ENCODE measurements around the gene FNDC8. TPM values are rescaled to one million over a fixed set of nuclear protein-coding genes. Genes with fewer than 3 reads are reported as not detected.

FNDC8 gene
- total and polyA plus RNA-seq, 2 donors (not counting 1 experiment from before 2014, with no cell fraction given): not detected

- Histone ChIP-seq H3K4me3 (ENCODE audit: control extremely low read depth in 1 of 5, extremely low read depth in 1 of 5, insufficient read depth in 1 of 5, low read depth in 2 of 5, low read length in 4 of 5) (no peak overlapping the region), H4K20me1 (ENCODE audit: control insufficient read depth, insufficient read depth, low read length, poor library complexity, severe bottlenecking) (no peaks in the 10 kb centered on the region), H3K27me3 (replicated peaks in 1 of 4; ENCODE audit: control extremely low read depth in 1 of 4, control insufficient read depth in 3 of 4, insufficient read depth in 4 of 4, low read length in 3 of 4) (peaks cover 0 to 21% (median 9%) of the 10 kb centered on the region in 4 experiments), H3K4me2 (replicated peaks; ENCODE audit: low read depth, low read length, poor library complexity, severe bottlenecking) (no peak overlapping the region), H3K79me2 (ENCODE audit: control insufficient read depth, insufficient read depth, low read length) (no peaks in the 10 kb centered on the region), H3K9me3 (ENCODE audit: control extremely low read depth in 1 of 3, control insufficient read depth in 2 of 3, insufficient read depth in 1 of 3, low read length in 2 of 3) (no peaks in the 10 kb centered on the region), H3K9ac (ENCODE audit: low read length) (no peak overlapping the region), H2AFZ (ENCODE audit: insufficient read depth, low read depth, low read length, poor library complexity, severe bottlenecking) (no peak overlapping the region), H3K27ac (ENCODE audit: low read length in 2 of 2) (no peak overlapping the region), H3K4me1 (ENCODE audit: control insufficient read depth in 2 of 2, insufficient read depth in 2 of 2, low read length in 2 of 2) (no peaks in the 10 kb centered on the region), H3K36me3 (replicated peaks in 1 of 2; ENCODE audit: control extremely low read depth in 1 of 2, control insufficient read depth in 1 of 2, extremely low read depth in 1 of 2, insufficient read depth in 2 of 2, low read length in 1 of 2) (no peaks in the 10 kb centered on the region)
- H3K4me1 Mint-ChIP-seq: no peaks in the 10 kb centered on the region
- no CpG with 5 or more reads among the region's 7 CpGs for WGBS (ENCODE audit: insufficient coverage)
- TF ChIP-seq CTCF (IDR thresholded peaks at IDR 0.05): no peak
- no peak for TF ChIP-seq EZH2 (IDR thresholded peaks at IDR 0.05; ENCODE audit: borderline replicate concordance, insufficient read depth, low read depth, low read length, poor library complexity, severe bottlenecking)
- H3K27me3 Mint-ChIP-seq: peaks cover 53% of the 10 kb centered on the region
- no peak overlapping the region for H3K4me3 Mint-ChIP-seq
- ChIA-PET POLR2A (no interaction called here), CTCF (interaction anchor here (0.9 kb wide), 1 partner anchor 375 kb away, joined by 3 read pairs; no protein-coding TSS in a partner anchor)
- H3K27ac Mint-ChIP-seq: no peak overlapping the region
- ATAC-seq (ENCODE audit: low read depth) (no peak), DNase-seq (no peak)
- intact Hi-C loops (cut with micrococcal nuclease): no loop called here
- H3K9me3 Mint-ChIP-seq (ENCODE audit: insufficient read depth): no peaks in the 10 kb centered on the region
These were observed 42.5 kb downstream of the FNDC8 start for GRCh38 chr17:35163886-35164285.

- ChIA-PET POLR2A (no interaction called here), CTCF (interaction anchor here (0.9 kb wide), 1 partner anchor 375 kb away, joined by 3 read pairs; no protein-coding TSS in a partner anchor)
- Mint-ChIP-seq H3K9me3 (ENCODE audit: insufficient read depth) (no peaks in the 10 kb centered on the region), H3K4me1 (no peaks in the 10 kb centered on the region), H3K4me3 (no peak overlapping the region), H3K27me3 (peaks cover 51% of the 10 kb centered on the region), H3K27ac (no peak overlapping the region)
- Histone ChIP-seq H3K4me3 (ENCODE audit: control extremely low read depth in 1 of 5, extremely low read depth in 1 of 5, insufficient read depth in 1 of 5, low read depth in 2 of 5, low read length in 4 of 5) (no peak overlapping the region), H4K20me1 (ENCODE audit: control insufficient read depth, insufficient read depth, low read length, poor library complexity, severe bottlenecking) (no peaks in the 10 kb centered on the region), H3K4me2 (replicated peaks; ENCODE audit: low read depth, low read length, poor library complexity, severe bottlenecking) (no peak overlapping the region), H3K4me1 (ENCODE audit: control insufficient read depth in 2 of 2, insufficient read depth in 2 of 2, low read length in 2 of 2) (no peaks in the 10 kb centered on the region), H3K36me3 (replicated peaks in 1 of 2; ENCODE audit: control extremely low read depth in 1 of 2, control insufficient read depth in 1 of 2, extremely low read depth in 1 of 2, insufficient read depth in 2 of 2, low read length in 1 of 2) (no peaks in the 10 kb centered on the region), H3K9me3 (ENCODE audit: control extremely low read depth in 1 of 3, control insufficient read depth in 2 of 3, insufficient read depth in 1 of 3, low read length in 2 of 3) (no peaks in the 10 kb centered on the region), H3K9ac (ENCODE audit: low read length) (no peak overlapping the region), H3K27me3 (replicated peaks in 1 of 4; ENCODE audit: control extremely low read depth in 1 of 4, control insufficient read depth in 3 of 4, insufficient read depth in 4 of 4, low read length in 3 of 4) (peaks cover 0 to 21% (median 9%) of the 10 kb centered on the region in 4 experiments), H3K27ac (ENCODE audit: low read length in 2 of 2) (no peak overlapping the region), H2AFZ (ENCODE audit: insufficient read depth, low read depth, low read length, poor library complexity, severe bottlenecking) (no peak overlapping the region), H3K79me2 (ENCODE audit: control insufficient read depth, insufficient read depth, low read length) (no peaks in the 10 kb centered on the region)
- WGBS (ENCODE audit: insufficient coverage): 67% methylated on average over 4 of the region's 5 CpGs
- ATAC-seq (ENCODE audit: low read depth) (no peak), DNase-seq (no peak)
- no peak for TF ChIP-seq CTCF (IDR thresholded peaks at IDR 0.05)
- TF ChIP-seq EZH2 (IDR thresholded peaks at IDR 0.05; ENCODE audit: borderline replicate concordance, insufficient read depth, low read depth, low read length, poor library complexity, severe bottlenecking): no peak
- intact Hi-C loops (cut with micrococcal nuclease): no loop called here
These were observed 43.3 kb downstream of the FNDC8 start for GRCh38 chr17:35164716-35165115.
